Endothelial cell (in vitro differentiated cells): ENCODE data around the gene ZNF497. TPM values are rescaled to one million over a fixed set of nuclear protein-coding genes. Genes with fewer than 3 reads are reported as not detected.

Experiments used
- DNase-seq: peaks from one replicate; pipeline ENCODE4 v3.0.0; 2021; ENCODE audit warnings: low spot score
- H3K27ac Mint-ChIP-seq: one replicate; pipeline ENCODE4 v1.8.0; 2021; ENCODE audit warnings: mixed read lengths, inconsistent platforms; ENCODE audit not compliant: unreplicated experiment
- H3K27me3 Mint-ChIP-seq: one replicate; pipeline ENCODE4 v1.8.0; 2021; ENCODE audit warnings: mild to moderate bottlenecking, moderate library complexity, mixed read lengths, inconsistent platforms; ENCODE audit not compliant: unreplicated experiment
- H3K36me3 Mint-ChIP-seq: one replicate; pipeline ENCODE4 v1.8.0; 2021; ENCODE audit warnings: mild to moderate bottlenecking, low read depth, mixed read lengths, inconsistent platforms; ENCODE audit not compliant: unreplicated experiment
- H3K4me1 Mint-ChIP-seq: one replicate; pipeline ENCODE4 v1.8.0; 2021; ENCODE audit warnings: mild to moderate bottlenecking, mixed read lengths, inconsistent platforms; ENCODE audit not compliant: unreplicated experiment
- H3K4me3 Mint-ChIP-seq: one replicate; pipeline ENCODE4 v1.8.0; 2021; ENCODE audit warnings: mild to moderate bottlenecking, mixed read lengths, inconsistent platforms; ENCODE audit not compliant: unreplicated experiment
- H3K9me3 Mint-ChIP-seq: one replicate; pipeline ENCODE4 v1.8.0; 2021; ENCODE audit warnings: mixed read lengths, inconsistent platforms; ENCODE audit not compliant: unreplicated experiment
- CTCF ChIP-seq: fragments of 200-600 bp; sonication (generic); IDR thresholded peaks from one replicate; pipeline ENCODE4 v1.5.0; 2021; ENCODE audit warnings: antibody characterized with exemption; ENCODE audit not compliant: unreplicated experiment
- total RNA-seq: library from RNA; stranded (reverse); fragmentation: NEBNext Ultra II Directional; extraction: Animal tissue kit (Norgen Biotek cat#: 25700); gene quantifications from one replicate; pipeline ENCODE4 v1.2.1, GENCODE V29; 2021; ENCODE audit not compliant: unreplicated experiment

The ZNF497 gene
- total RNA-seq, 1 donor from 2014 or later: 3.6 TPM

- no peak within 1 kb of the TSS for H3K27ac Mint-ChIP-seq
- TF ChIP-seq CTCF: no peak
- peak within 1 kb of the TSS; percentile 34 for H3K4me3 Mint-ChIP-seq
- H3K4me1 Mint-ChIP-seq: peaks cover 6% of the 10 kb centered on the region
- DNase-seq: no peak
- H3K9me3 Mint-ChIP-seq: no peaks in the 10 kb centered on the region
- peaks cover 14% of the 10 kb centered on the region for H3K27me3 Mint-ChIP-seq
- H3K36me3 Mint-ChIP-seq: peaks cover 12% of the 10 kb centered on the region
Measured at GRCh38 chr19:58352760-58353671, 9.5 kb downstream of the ZNF497 start, which contains the start of gene A1BG. Gene A1BG (minus strand): TSS chr19:58353492. CDS start chr19:58353437, 55 bp downstream.

- Mint-ChIP-seq H3K9me3 (no peaks in the 10 kb centered on the region), H3K27ac (no peak overlapping the region), H3K4me3 (peak overlapping the region; percentile 34), H3K27me3 (peaks cover 14% of the 10 kb centered on the region), H3K36me3 (peaks cover 12% of the 10 kb centered on the region), H3K4me1 (peaks cover 6% of the 10 kb centered on the region)
- no peak for TF ChIP-seq CTCF
- no peak for DNase-seq
Measured at GRCh38 chr19:58351990-58352755, 10.4 kb downstream of the ZNF497 start.

- Mint-ChIP-seq H3K36me3 (peaks cover 12% of the 10 kb centered on the region), H3K27me3 (peaks cover 14% of the 10 kb centered on the region), H3K4me1 (peaks cover 6% of the 10 kb centered on the region), H3K9me3 (no peaks in the 10 kb centered on the region), H3K27ac (no peak overlapping the region), H3K4me3 (no peak overlapping the region)
- DNase-seq: no peak
- no peak for TF ChIP-seq CTCF
Measured at GRCh38 chr19:58351558-58351878, 11.0 kb downstream of the ZNF497 start.

- no peak for TF ChIP-seq CTCF
- DNase-seq: no peak
- Mint-ChIP-seq H3K4me3 (no peak overlapping the region), H3K27ac (no peak overlapping the region), H3K4me1 (peaks cover 6% of the 10 kb centered on the region), H3K9me3 (no peaks in the 10 kb centered on the region), H3K36me3 (peaks cover 12% of the 10 kb centered on the region), H3K27me3 (peaks cover 14% of the 10 kb centered on the region)
Measured at GRCh38 chr19:58350871-58351557, 11.5 kb downstream of the ZNF497 start.
